ENCODE measurements around the gene UBE2D2. TPM values are rescaled to one million over a fixed set of nuclear protein-coding genes. Genes with fewer than 3 reads are reported as not detected.

The UBE2D2 gene
- total and polyA plus RNA-seq, 2 of the 13 experiments (the other 11 are each of a cell fraction or from before 2014, with no cell fraction given): 79.1 to 109 TPM

- TF ChIP-seq PRDM15 (CRISPR knock-in tag; IDR thresholded peaks at IDR 0.05) (peak; percentile 74; the same call in 1 of the 2 replicates), ZFX (CRISPR knock-in tag; IDR thresholded peaks at IDR 0.05; ENCODE audit: low read depth) (peak; percentile 47; the same call in 1 of the 2 replicates), U2AF1 (optimal IDR thresholded peaks at IDR 0.05; ENCODE audit: low read depth, low read length) (no peak), REL (CRISPR knock-in tag; conservative IDR thresholded peaks at IDR 0.05) (no peak), SMAD3 (CRISPR knock-in tag; IDR thresholded peaks at IDR 0.05) (no peak), HDAC1 (CRISPR knock-in tag; IDR thresholded peaks at IDR 0.05) (peak; percentile 14; the same call in 1 of the 2 replicates), PBX3 (CRISPR knock-in tag; IDR thresholded peaks at IDR 0.05; ENCODE audit: borderline replicate concordance) (no peak), SMARCE1 (IDR thresholded peaks at IDR 0.05; ENCODE audit: borderline replicate concordance) (no peak), FOXO1 (CRISPR knock-in tag; IDR thresholded peaks at IDR 0.05) (peak; percentile 14; the same call in 1 of the 2 replicates), BRCA1 (CRISPR knock-in tag; IDR thresholded peaks at IDR 0.05) (no peak), ZNF773 (CRISPR knock-in tag; IDR thresholded peaks at IDR 0.05; ENCODE audit: borderline replicate concordance) (no peak), ZNF567 (CRISPR knock-in tag; IDR thresholded peaks at IDR 0.05; ENCODE audit: borderline replicate concordance) (0 out of 2 replicates have a peak, but pooled peaks have one; percentile 24), POLR2G (IDR thresholded peaks at IDR 0.05; ENCODE audit: low read depth, low read length) (no peak), DRAP1 (CRISPR knock-in tag; IDR thresholded peaks at IDR 0.05) (no peak), THAP7 (CRISPR knock-in tag; IDR thresholded peaks at IDR 0.05) (no peak), NR1H2 (CRISPR knock-in tag; IDR thresholded peaks at IDR 0.05; ENCODE audit: borderline replicate concordance, low read depth) (no peak), RBM22 (optimal IDR thresholded peaks at IDR 0.05; ENCODE audit: low read length) (no peak), NFE2L2 (IDR thresholded peaks at IDR 0.05; ENCODE audit: low read length) (no peak), ATF4 (CRISPR knock-in tag; IDR thresholded peaks at IDR 0.05) (0 out of 4 replicates have a peak, but pooled peaks of 1 of the 2 experiments have one; percentile 2), PHF8 (CRISPR knock-in tag; IDR thresholded peaks at IDR 0.05) (no peak), FOXK1 (CRISPR knock-in tag; IDR thresholded peaks at IDR 0.05; ENCODE audit: borderline replicate concordance, low read depth) (peak; percentile 22; the same call in 1 of the 2 replicates), DBP (CRISPR knock-in tag; IDR thresholded peaks at IDR 0.05; ENCODE audit: not compliant biosample characterization) (no peak), RARA (CRISPR knock-in tag; IDR thresholded peaks at IDR 0.05) (peak; percentile 20; the same call in 1 of the 2 replicates)
These were observed 94.7 kb downstream of the UBE2D2 start (continued) for GRCh38 chr5:139655727-139656271.
